Fibroblast of skin of right biceps (primary cell): ENCODE measurements around the gene EIF5B.

ENCODE experiments used
- DNase-seq: peaks from one replicate; pipeline ENCODE4 v3.0.0-alpha.2; 2013

The EIF5B gene

DNA sequence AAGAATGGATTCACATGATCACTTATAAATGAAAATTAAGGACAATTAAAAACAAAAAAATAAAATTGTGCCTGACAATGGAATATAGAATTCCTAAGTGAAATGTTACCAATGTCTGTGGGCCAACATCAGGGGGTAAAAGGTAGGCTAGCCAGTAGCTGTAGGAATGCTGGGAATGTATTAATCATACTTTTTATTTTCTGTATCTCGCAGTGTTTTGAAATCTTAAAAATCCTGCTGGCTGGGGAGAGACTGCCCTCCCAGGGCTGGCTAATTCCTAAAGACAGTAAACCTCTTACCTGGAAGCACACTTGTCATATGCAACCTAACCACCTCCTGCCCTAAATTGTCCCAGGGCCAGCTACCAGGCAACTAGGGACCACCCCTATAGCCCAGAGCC lies 82.8 kb downstream of the EIF5B start:
- DNase-seq = peak; percentile 36

DNA sequence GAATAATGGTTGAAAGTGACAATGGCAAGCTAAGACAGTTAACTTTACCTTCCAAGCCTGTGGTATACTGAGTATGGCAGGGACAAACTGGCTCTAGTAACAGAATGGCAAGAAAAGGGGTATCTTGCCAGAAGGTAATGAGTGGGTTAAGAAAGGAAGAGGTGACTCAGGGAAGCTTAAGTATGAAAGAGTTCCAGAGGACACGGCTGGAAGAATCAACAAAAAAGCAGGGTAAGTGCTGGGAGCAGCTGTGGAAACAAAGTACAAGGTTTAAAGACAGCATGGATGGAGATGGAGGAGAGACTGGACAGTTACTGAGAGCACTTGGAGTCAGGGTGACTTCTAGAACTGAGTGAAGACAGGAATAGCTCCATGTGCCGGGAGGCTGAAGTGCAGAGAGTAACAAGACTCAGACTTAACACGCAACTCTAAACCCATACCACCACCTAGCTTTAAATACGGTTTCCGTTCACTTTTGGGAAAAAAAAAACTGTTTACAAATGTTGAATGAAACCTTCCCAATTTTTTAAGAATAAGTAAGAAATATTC lies 83.6 kb downstream of the EIF5B start:
- peak; percentile 35 for DNase-seq

DNA sequence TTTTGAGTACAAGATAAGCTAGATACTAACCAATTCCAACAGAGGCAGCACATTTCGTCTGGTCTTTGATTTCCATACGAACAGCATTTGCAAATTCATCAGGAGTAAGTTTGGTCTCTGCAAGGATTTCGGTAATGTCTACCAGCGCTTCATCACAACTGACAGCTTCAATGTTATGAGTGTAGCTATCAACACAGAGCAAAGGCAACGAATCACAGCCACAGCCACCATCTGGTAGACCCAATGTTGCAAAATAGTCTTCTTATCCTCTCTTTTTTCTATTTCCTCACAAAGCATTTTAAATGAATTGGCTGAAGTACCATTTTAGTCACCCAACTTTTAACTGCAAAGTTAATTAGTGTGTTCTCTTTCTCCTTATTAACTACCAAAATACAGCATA lies 84.3 kb downstream of the EIF5B start:
- DNase-seq = peak; percentile 34

DNA sequence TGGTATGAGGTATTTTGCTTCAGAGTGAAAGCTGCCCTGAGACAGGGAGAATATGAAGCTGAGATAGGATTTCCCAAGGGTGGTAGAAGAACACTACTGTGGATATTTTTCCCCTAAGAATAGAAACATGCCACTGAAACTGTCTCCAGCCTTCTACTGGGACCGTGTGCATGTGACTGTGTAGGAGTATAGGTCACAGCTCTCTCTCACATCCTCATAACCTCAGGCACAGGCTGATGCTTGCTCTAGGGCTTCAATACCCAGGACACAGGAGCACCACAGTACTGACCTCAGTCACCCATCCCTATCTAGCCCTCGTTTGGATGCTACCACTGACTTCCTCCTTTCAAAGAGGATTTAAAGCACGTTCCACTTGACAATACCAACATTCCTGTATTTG lies 85.4 kb downstream of the EIF5B start:
- DNase-seq = no peak

DNA sequence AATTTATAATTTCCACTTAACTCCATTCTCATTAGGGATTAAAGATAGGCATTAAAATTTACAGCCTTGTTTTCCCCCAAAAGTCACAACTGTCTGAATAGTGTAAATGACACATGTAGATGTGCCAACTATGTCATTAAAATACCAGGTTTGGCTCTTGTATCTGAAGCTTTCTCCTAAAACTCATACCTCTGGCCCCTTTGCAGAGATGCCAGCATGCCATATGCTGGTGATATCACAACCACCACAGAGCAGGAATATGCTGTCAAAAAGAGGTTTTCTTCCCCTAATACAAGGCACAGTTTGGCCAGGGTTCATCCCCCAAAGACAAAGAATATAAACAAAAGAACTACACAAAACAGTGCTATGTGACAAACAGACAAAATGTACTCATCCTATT lies 87.2 kb downstream of the EIF5B start:
- DNase-seq = no peak

DNA sequence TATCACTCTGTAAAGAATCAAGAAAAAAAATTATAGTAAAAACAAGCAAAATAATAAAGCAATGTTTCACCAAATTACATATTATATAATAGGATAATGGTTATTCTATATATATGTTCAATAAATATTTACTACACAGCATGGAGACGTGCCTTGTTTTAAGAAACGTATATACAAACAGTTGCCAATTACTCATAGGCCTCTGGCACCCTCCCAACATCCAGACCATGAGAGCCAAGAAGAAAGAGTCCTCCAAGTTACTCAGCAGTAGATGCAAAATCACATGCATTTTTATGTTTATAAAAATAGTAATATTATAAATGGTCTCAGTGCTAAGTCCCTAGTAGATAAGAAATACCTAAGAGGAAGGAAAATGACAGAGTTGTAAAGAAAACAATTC lies 87.8 kb downstream of the EIF5B start:
- peak; percentile 59 for DNase-seq

DNA sequence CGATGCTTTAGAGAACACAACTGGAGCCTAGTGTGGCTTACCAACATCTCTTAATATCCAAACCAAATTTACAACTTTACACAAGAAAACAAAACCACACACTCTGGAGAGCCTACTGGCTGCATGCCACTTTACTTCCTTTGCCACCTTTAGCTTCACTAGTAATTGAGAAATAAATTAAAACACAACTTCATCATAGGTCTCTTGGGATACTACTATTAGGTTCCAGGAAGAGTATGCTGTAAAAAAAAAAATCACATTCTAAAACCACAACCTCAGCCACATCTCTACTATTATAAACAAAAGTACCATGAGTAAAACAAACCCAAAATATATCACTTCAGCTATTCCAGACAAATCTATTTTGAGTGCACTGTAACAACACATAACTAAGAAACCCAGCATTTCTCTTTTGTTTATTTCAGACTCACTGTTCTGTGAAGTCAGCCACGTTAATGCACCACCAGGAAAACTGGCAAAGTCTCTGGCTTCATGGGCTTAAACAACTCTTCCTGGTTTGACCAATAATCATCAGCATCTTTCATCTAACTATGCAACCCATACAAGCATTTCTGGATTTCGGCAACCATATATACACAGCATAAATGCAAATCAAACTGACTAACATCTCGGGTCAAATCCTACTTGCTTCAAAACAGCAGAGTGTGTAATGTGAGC lies 93.6 kb downstream of the EIF5B start:
- peak; percentile 61 for DNase-seq

DNA sequence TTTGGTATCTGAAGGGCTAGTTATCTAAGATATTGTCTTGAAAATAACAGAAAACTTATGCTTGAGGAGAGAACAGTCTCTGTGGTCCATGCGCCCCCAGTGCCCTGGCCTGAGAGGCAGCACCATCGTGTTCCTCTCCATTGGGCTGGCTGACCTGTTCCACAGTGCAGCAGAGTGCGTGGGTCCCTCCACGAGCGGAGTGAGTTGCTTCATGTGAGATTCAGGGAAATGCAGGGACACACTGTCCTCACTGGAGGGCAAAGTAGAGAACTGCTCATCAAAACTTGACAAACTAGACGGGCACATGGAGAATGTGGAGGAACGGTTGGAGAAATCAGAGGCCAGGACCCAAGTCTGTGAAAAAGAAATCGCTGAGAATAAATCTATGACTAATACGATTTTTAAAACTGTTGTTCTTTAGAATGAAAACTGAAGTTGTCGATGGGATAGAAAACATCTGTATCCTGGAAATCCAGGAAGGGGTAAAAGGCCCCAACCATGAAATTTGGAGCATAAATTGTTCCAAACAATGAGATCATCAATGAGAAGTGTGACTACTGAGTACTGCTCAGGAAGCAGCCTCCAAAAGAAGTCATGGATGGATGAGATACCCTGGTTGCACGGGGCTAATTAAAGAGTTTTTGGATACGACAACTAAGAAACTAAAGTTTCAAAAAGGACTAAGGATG lies 94.5 kb downstream of the EIF5B start:
- DNase-seq = peak; percentile 15

DNA sequence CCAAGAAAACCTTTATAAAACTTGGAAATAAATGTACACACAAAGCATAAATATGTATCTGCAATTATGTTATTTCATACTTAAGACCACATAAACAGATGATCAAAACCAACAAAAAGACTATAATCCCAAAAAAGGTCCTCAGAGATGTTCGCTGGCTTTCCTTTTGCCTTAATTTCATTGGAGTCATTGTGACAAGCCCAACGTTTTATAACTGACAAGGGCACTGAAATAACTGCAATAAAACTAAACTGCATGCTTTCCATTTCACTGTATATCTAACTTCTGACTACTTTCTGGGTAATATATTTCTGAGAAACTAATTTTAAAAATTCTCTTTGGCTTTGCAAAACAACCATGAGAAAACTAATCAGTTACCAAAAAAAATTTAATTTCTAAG lies 96.2 kb downstream of the EIF5B start:
- DNase-seq = no peak

DNA sequence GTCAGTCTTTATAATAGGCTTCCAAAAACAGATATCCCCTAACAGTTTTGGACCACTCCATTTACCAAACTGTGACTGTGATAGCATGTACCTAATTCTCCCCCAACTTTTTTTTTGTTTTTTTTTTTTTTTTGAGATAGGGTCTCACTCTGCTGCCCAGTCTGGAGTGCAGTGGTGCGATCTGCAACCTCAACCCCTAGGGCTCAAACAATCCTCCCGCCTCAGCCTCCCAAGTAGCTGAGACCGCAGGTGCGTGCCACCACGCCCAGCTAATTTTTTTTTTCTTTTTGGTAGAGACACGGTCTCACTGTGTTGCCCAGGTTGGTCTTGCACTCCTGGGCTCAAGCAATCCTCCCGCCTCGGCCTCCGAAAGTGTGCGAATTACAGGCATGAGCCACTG lies 99.7 kb downstream of the EIF5B start:
- DNase-seq = no peak

DNA sequence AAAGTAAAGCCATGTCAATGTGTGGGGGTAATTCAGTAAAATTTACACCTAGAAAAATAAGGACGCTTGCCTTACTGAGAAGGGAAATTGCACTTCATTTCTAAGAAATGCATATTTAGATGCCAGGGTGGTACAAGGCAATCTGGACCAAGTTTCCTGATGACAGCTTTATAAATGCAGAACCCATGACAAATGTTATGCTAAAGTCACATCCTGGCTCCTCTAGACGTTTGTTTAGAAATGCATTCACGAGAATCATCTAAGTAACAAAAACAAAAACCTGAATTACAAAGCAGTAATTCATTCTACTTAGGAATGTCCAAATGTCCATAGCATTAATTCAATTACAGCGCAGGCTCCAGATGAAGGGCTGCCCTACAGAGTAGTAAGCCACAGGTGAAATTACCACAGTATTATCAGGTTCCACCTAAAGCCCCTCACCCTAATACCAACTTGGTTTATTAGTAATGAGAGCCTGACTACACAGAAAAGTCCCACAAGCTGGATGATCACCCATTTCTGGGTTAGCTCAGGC lies 102.8 kb downstream of the EIF5B start:
- no peak for DNase-seq

DNA sequence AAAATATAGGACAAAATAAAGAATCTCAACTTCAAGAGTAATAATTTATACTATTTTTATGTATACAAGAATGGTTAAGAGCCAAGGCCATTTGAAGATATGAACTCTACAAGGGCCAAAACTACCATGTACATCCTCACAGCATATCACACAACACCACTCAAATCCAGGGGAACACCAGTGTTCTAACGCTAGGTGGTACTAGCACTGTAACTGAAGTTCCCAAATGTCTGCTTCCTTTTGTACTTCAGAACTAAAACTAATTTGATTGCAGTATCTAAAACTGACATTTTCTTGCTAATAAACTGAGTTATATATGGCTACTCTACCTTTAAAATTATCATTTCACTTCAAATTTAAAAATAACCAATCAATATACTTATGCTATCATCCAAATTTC lies 105.6 kb downstream of the EIF5B start:
- DNase-seq = no peak

DNA sequence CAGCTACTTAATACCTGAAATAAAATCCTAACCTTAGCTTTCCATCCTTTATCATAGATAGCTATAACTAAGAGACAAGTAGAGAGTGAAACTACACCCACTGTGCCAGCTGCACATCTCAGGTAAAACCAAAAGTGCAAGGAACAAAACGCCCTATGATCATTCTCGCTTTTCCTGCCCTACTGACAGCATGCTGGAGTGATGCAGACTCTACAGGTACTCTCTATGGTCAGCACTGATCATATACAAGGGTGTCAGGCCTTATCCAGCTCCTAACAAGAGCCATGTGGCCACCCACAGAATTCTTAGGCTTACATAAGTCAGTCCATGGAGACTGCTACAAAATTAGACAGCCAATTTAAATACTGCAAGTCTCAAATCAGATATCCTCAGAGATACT lies 107.0 kb downstream of the EIF5B start:
- no peak for DNase-seq

DNA sequence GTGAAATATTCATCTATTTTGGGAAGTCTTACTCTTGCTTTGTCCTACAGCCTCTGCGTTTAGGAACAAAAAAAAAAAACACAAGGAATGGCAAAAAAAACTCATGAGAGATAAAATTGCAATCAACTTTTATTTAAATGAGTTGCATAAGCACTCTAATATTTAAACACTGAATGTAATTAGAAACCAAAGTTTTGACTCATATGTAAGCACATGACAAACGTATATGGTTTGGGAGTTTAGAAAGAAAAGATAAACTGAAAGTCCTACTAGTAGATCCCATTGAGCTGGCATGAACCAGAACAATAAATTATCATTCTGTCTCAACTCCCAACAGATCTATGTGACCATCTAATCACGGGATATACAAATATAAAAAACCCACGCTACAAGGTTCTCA lies 107.9 kb downstream of the EIF5B start:
- no peak for DNase-seq

DNA sequence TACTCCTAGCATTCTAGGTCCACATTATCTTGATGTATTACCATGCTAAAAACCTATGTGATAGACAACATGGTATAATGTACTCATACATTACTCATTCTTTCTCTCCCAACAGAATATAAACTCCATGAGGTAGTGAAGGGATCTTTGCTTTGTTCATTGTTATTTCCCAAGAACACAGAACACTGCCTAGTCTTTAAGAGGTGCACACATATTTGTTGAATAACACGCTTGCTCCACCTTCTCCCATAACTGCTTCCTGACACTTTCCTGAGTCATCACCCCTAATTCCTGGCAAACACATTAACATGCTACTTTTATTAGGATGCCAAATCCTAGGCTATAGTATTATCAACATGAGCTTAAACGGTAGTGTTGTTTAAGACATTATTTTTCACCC lies 111.4 kb downstream of the EIF5B start:
- peak; percentile 69 for DNase-seq

DNA sequence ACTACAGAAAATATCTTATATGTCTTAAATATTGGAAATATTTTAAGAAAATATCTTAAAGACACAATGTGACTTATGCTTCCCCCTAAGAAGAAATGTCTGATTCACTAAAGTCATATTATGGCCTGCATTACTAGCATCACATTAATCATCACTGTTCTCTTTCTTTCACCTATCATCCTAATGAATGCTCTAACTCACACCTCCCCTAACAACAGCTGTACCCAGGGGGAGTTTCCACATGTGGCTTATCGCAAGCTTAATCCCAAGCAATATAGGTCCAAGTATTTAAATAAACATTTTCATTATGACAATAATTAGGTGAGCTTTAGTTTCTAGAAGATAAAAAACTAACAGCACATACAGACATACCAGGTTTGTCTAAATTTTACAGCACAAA lies 113.0 kb downstream of the EIF5B start:
- no peak for DNase-seq
